GM12874 (cell line): ENCODE data around the gene AGBL1.

ENCODE experiments used
- TF ChIP-seq, protein P1 (sequence below): IDR thresholded peaks from 2 replicates; pipeline ENCODE4 v1.5.1; 2011; ENCODE audit warnings: low read depth, mild to moderate bottlenecking, control low read depth, low read length, moderate library complexity; ENCODE audit not compliant: insufficient read depth

The AGBL1 gene

GRCh38 chr15:86948719-86949118 lies 869.0 kb downstream of the AGBL1 start:
- TF ChIP-seq, protein P1, sequence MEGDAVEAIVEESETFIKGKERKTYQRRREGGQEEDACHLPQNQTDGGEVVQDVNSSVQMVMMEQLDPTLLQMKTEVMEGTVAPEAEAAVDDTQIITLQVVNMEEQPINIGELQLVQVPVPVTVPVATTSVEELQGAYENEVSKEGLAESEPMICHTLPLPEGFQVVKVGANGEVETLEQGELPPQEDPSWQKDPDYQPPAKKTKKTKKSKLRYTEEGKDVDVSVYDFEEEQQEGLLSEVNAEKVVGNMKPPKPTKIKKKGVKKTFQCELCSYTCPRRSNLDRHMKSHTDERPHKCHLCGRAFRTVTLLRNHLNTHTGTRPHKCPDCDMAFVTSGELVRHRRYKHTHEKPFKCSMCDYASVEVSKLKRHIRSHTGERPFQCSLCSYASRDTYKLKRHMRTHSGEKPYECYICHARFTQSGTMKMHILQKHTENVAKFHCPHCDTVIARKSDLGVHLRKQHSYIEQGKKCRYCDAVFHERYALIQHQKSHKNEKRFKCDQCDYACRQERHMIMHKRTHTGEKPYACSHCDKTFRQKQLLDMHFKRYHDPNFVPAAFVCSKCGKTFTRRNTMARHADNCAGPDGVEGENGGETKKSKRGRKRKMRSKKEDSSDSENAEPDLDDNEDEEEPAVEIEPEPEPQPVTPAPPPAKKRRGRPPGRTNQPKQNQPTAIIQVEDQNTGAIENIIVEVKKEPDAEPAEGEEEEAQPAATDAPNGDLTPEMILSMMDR = no peak

GRCh38 chr15:86959254-86959653 lies 879.6 kb downstream of the AGBL1 start:
- TF ChIP-seq, protein P1 = no peak

DNA sequence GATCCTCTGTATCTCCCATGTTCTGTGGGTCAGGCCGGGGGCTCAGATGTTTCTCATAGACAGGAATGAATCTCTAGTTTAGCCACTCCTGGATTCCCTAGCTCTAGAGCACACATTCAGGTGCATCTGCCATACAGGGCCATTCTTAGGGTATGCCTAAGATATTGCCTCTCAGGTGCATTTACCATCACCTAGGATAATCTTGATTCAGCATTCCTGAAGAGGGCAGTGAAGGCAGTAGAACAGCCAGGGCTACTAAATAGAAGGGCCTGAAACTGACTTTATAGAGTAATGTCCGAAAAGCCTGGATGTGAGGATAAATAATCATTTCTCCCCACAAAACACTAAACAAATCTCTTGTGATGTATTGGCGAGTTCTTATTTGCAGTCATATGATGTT lies 882.0 kb downstream of the AGBL1 start:
- TF ChIP-seq, protein P1 = no peak

- TF ChIP-seq, protein P1 = no peak
Measured at GRCh38 chr15:86964271-86964670, 884.6 kb downstream of the AGBL1 start.

- TF ChIP-seq, protein P1 = no peak
Measured at GRCh38 chr15:86968244-86968643, 888.6 kb downstream of the AGBL1 start.

GRCh38 chr15:86969364-86969763 lies 889.7 kb downstream of the AGBL1 start:
- TF ChIP-seq, protein P1 = no peak

DNA sequence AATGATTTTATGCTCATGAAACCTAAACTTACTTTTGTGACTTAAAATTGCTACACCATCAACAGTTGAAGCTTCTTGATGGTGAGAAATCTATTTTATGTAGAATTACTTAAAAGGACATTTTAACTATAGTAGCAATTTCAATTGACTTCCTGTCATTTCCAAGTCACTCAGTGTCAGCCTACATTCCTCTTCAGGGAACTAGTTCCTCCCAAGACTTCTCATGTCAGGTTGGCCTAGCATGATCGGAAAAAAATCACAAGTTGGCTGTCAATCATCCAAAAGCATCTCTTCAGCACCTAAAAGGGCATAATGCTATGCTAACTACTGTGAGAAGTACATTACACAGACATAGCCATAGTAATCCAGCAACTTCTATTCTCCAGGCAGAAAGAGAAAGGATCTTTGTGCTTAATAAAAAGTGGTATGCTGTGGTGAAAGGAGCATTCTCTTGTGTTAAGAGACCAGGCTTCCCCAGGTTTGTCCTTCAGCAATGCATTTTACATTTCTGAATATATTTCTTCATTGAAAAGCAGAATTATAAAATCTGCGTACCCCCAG lies 893.7 kb downstream of the AGBL1 start:
- TF ChIP-seq, protein P1 = no peak
